Right renal pelvis (tissue), 4 donors: ENCODE results near the gene IQSEC1. TPM values are rescaled to one million over a fixed set of nuclear protein-coding genes. Genes with fewer than 3 reads are reported as not detected.
A peak's percentile ranks its signal among the peaks of the same experiment; 100 is the strongest.

Experiments used
- DNase-seq, 4 donors: peaks; one replicate each; pipeline ENCODE4 v3.0.0-alpha.2; 2013; ENCODE audit warnings: low read depth in 4 of 4, low spot score in 3 of 4, missing footprints in 1 of 4
- polyA plus RNA-seq, 4 donors: library from polyadenylated mRNA; unstranded; fragments of 120-200 nt; gene quantifications; one replicate each; pipeline ENCODE4 v1.2.1, GENCODE V29; 2013; ENCODE audit not compliant: insufficient read length in 4 of 4

The IQSEC1 gene
- polyA plus RNA-seq, 4 donors, result 29.4 to 35.5 (median 33.1) TPM

GRCh38 chr3:12946251-12946648 is 127.0 kb downstream of the IQSEC1 start:
- DNase-seq, result no peak

- no peak for DNase-seq
Measured at GRCh38 chr3:12944849-12945248, 128.4 kb downstream of the IQSEC1 start.

- no peak for DNase-seq
Measured at GRCh38 chr3:12944413-12944812, 128.8 kb downstream of the IQSEC1 start.

- DNase-seq, result no peak
Measured at GRCh38 chr3:12943124-12944021, 129.9 kb downstream of the IQSEC1 start.

- no peak for DNase-seq
Measured at GRCh38 chr3:12941495-12942023, 131.7 kb downstream of the IQSEC1 start.

GRCh38 chr3:12940854-12941253 is 132.4 kb downstream of the IQSEC1 start:
- no peak for DNase-seq

- DNase-seq, result no peak
Measured at GRCh38 chr3:12939137-12939536, 134.1 kb downstream of the IQSEC1 start.

GRCh38 chr3:12938258-12938711 is 134.9 kb downstream of the IQSEC1 start:
- DNase-seq, result peak in 3 of 4 donors; percentile 28 to 44 (median 39)

GRCh38 chr3:12935861-12936830 is 137.1 kb downstream of the IQSEC1 start:
- no peak for DNase-seq

- DNase-seq, result no peak
Measured at GRCh38 chr3:12935023-12935860, 138.0 kb downstream of the IQSEC1 start.

GRCh38 chr3:12934431-12934830 is 138.8 kb downstream of the IQSEC1 start:
- no peak for DNase-seq

- no peak for DNase-seq
Measured at GRCh38 chr3:12933901-12934300, 139.3 kb downstream of the IQSEC1 start.

GRCh38 chr3:12932754-12933153 is 140.5 kb downstream of the IQSEC1 start:
- DNase-seq, result no peak

- DNase-seq, result no peak
Measured at GRCh38 chr3:12932347-12932746, 140.9 kb downstream of the IQSEC1 start.

GRCh38 chr3:12931273-12931905 is 141.8 kb downstream of the IQSEC1 start:
- no peak for DNase-seq

- no peak for DNase-seq
Measured at GRCh38 chr3:12929801-12930200, 143.4 kb downstream of the IQSEC1 start.

- no peak for DNase-seq
Measured at GRCh38 chr3:12926660-12927059, 146.6 kb downstream of the IQSEC1 start.

- DNase-seq, result no peak
Measured at GRCh38 chr3:12925648-12926047, 147.6 kb downstream of the IQSEC1 start.

GRCh38 chr3:12924437-12924836 is 148.8 kb downstream of the IQSEC1 start:
- no peak for DNase-seq
